ENCODE results near the gene MMP2.

DNA sequence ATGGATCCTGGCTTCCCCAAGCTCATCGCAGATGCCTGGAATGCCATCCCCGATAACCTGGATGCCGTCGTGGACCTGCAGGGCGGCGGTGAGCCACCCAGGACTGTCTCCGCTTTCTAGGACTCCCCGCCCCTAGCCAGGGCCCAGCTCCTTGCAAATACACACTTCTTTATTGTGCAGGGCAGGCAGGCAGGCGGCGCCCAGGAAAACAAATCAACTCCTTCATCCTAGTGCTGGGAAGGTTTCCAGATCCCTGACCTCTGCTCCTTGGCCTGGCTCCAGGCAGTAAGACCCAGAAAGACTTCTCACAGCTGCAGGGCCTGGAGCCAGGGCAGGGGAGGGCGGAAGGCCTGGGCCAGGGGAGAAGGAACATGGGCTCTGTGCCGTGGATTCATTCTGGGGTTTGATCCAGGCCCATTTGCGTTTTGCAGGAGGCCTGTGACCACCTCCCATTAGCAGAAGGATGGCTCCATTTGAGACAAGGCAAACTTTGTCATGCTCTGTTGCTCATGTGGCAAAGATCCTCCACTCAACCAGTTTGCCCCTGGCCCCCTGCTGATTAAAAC, 23.9 kb downstream of the MMP2 start:
- TF ChIP-seq, protein P1, sequence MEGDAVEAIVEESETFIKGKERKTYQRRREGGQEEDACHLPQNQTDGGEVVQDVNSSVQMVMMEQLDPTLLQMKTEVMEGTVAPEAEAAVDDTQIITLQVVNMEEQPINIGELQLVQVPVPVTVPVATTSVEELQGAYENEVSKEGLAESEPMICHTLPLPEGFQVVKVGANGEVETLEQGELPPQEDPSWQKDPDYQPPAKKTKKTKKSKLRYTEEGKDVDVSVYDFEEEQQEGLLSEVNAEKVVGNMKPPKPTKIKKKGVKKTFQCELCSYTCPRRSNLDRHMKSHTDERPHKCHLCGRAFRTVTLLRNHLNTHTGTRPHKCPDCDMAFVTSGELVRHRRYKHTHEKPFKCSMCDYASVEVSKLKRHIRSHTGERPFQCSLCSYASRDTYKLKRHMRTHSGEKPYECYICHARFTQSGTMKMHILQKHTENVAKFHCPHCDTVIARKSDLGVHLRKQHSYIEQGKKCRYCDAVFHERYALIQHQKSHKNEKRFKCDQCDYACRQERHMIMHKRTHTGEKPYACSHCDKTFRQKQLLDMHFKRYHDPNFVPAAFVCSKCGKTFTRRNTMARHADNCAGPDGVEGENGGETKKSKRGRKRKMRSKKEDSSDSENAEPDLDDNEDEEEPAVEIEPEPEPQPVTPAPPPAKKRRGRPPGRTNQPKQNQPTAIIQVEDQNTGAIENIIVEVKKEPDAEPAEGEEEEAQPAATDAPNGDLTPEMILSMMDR (IDR thresholded peaks at IDR 0.05; ENCODE audit: insufficient read depth, low read length, poor library complexity, severe bottlenecking) = no peak
- TF ChIP-seq EZH2phosphoT487 (conservative IDR thresholded peaks at IDR 0.05; ENCODE audit: low read length) = no peak
